GM23338 (cell line): Measurements from ENCODE around the gene SVOPL. TPM values are rescaled to one million over a fixed set of nuclear protein-coding genes. Genes with fewer than 3 reads are reported as not detected.

Experiments used
- ATAC-seq: fragments of 200-7000 bp; cut with Tn5 transposase; 3 replicates; pipeline ENCODE4 v1.9.1; 2020
- DNase-seq: peaks from one replicate; pipeline ENCODE4 v3.0.0-alpha.2; 2015; ENCODE audit warnings: low spot score
- H2AFZ ChIP-seq: fragments of 200-600 bp; sonication (generic); 2 replicates; pipeline ENCODE4 v1.8.0; 2016; ENCODE audit warnings: antibody characterized with exemption, mild to moderate bottlenecking, moderate library complexity
- H3F3A ChIP-seq: fragments of 200-600 bp; sonication (generic); replicated peaks from 2 replicates; pipeline ENCODE4 v1.8.0; 2017; ENCODE audit warnings: antibody characterized with exemption, mixed run types, low read depth
- H3K27ac ChIP-seq: fragments of 200-600 bp; sonication (generic); 2 replicates; pipeline ENCODE4 v1.6.1; 2016; ENCODE audit warnings: low read depth
- H3K27me3 ChIP-seq: fragments of 200-600 bp; sonication (generic); 2 replicates; pipeline ENCODE4 v1.8.0; 2016; ENCODE audit warnings: mild to moderate bottlenecking, mixed run types, moderate library complexity; ENCODE audit not compliant: insufficient read depth
- H3K36me3 ChIP-seq: fragments of 200-600 bp; sonication (generic); 2 replicates; pipeline ENCODE4 v1.8.0; 2016; ENCODE audit warnings: mild to moderate bottlenecking; ENCODE audit not compliant: insufficient read depth
- H3K4me1 ChIP-seq: fragments of 200-600 bp; sonication (generic); 2 replicates; pipeline ENCODE4 v1.8.0; 2016; ENCODE audit warnings: mild to moderate bottlenecking, moderate library complexity; ENCODE audit not compliant: insufficient read depth
- H3K4me2 ChIP-seq: fragments of 200-600 bp; sonication (generic); 2 replicates; pipeline ENCODE4 v1.7.1; 2017; ENCODE audit warnings: mixed run types
- H3K4me3 ChIP-seq: fragments of 200-600 bp; sonication (generic); 2 replicates; pipeline ENCODE4 v1.6.1; 2016; ENCODE audit warnings: mixed run types
- H3K79me2 ChIP-seq: fragments of 200-600 bp; sonication (generic); replicated peaks from 2 replicates; pipeline ENCODE4 v1.8.0; 2017; ENCODE audit warnings: mild to moderate bottlenecking; ENCODE audit not compliant: insufficient read depth
- H3K9me2 ChIP-seq: fragments of 200-600 bp; sonication (generic); 2 replicates; pipeline ENCODE4 v1.8.0; 2017; ENCODE audit not compliant: insufficient read depth
- H4K20me1 ChIP-seq: fragments of 200-600 bp; sonication (generic); replicated peaks from 2 replicates; pipeline ENCODE4 v1.8.0; 2017; ENCODE audit warnings: mild to moderate bottlenecking; ENCODE audit not compliant: insufficient read depth
- H3K27ac Mint-ChIP-seq: 2 replicates; pipeline ENCODE4 v1.8.0; 2020; ENCODE audit warnings: inconsistent platforms, mild to moderate bottlenecking, moderate library complexity, mixed read lengths
- H3K27me3 Mint-ChIP-seq: 3 replicates; pipeline ENCODE4 v1.8.0; 2022; ENCODE audit warnings: low read depth, mild to moderate bottlenecking, moderate library complexity, mixed read lengths, inconsistent platforms; ENCODE audit not compliant: insufficient read depth, poor library complexity
- H3K36me3 Mint-ChIP-seq: 3 replicates; pipeline ENCODE4 v1.8.0; 2021; ENCODE audit warnings: low read depth, mild to moderate bottlenecking, inconsistent platforms, moderate library complexity, mixed read lengths
- H3K4me1 Mint-ChIP-seq: 3 replicates; pipeline ENCODE4 v1.8.0; 2020; ENCODE audit warnings: mild to moderate bottlenecking, inconsistent platforms, mixed read lengths
- H3K4me3 Mint-ChIP-seq: 3 replicates; pipeline ENCODE4 v1.8.0; 2021; ENCODE audit warnings: moderate library complexity, mild to moderate bottlenecking, inconsistent platforms, mixed read lengths
- H3K9me3 Mint-ChIP-seq: 3 replicates; pipeline ENCODE4 v1.8.0; 2020; ENCODE audit warnings: moderate library complexity, mild to moderate bottlenecking, inconsistent platforms, mixed read lengths
- CREB1 ChIP-seq: fragments of 250-450 bp; sonication (Bioruptor Pico); IDR thresholded peaks from 2 replicates; pipeline ENCODE4 v1.5.0; 2020; ENCODE audit warnings: low read depth, mild to moderate bottlenecking, moderate library complexity
- CTCF ChIP-seq, 2 experiments: fragments of 200-600 bp in 1 of 2; sonication (generic) in 1 of 2; conservative IDR thresholded peaks; 2 replicates each; pipeline versions ENCODE4 v1.5.1 to v1.6.1; 2016 to 2017; ENCODE audit warnings: antibody characterized with exemption in 2 of 2, low read depth in 2 of 2, mild to moderate bottlenecking in 2 of 2, moderate library complexity in 1 of 2
- ETS1 ChIP-seq: IDR thresholded peaks from 2 replicates; pipeline ENCODE4 v1.6.1; 2016; ENCODE audit warnings: antibody characterized with exemption
- EZH2 ChIP-seq: fragments of 200-600 bp; sonication (generic); IDR thresholded peaks from one replicate; pipeline ENCODE4 v1.8.0; 2017; ENCODE audit warnings: antibody characterized with exemption, mild to moderate bottlenecking, low read depth; ENCODE audit not compliant: unreplicated experiment
- EZH2phosphoT487 ChIP-seq: fragments of 200-600 bp; sonication (generic); IDR thresholded peaks from one replicate; pipeline ENCODE4 v1.8.1; 2018; ENCODE audit warnings: antibody characterized with exemption; ENCODE audit not compliant: unreplicated experiment
- JUNB ChIP-seq: IDR thresholded peaks from one replicate; pipeline ENCODE4 v1.6.1; 2016; ENCODE audit warnings: antibody characterized with exemption; ENCODE audit not compliant: unreplicated experiment
- NANOG ChIP-seq: IDR thresholded peaks from 2 replicates; pipeline ENCODE4 v1.6.1; 2016; ENCODE audit warnings: antibody characterized with exemption, borderline replicate concordance
- POLR2AphosphoS5 ChIP-seq: IDR thresholded peaks from 2 replicates; pipeline ENCODE4 v1.6.1; 2016; ENCODE audit warnings: antibody characterized with exemption, low read depth
- REST ChIP-seq: IDR thresholded peaks from one replicate; pipeline ENCODE4 v1.6.1; 2018; ENCODE audit warnings: antibody characterized with exemption; ENCODE audit not compliant: unreplicated experiment
- STAT1 ChIP-seq: IDR thresholded peaks from one replicate; pipeline ENCODE4 v1.6.1; 2016; ENCODE audit warnings: antibody characterized with exemption; ENCODE audit not compliant: unreplicated experiment
- ZNF114 ChIP-seq: fragments of 250-450 bp; sonication (Bioruptor Pico); IDR thresholded peaks from 2 replicates; pipeline ENCODE4 v1.5.0; 2020; ENCODE audit warnings: mild to moderate bottlenecking, moderate library complexity
- ZNF331 ChIP-seq: fragments of 250-450 bp; sonication (Bioruptor Pico); IDR thresholded peaks from 2 replicates; pipeline ENCODE4 v1.5.0; 2020; ENCODE audit warnings: low read depth, mild to moderate bottlenecking, moderate library complexity
- ZNF462 ChIP-seq: fragments of 250-450 bp; sonication (Bioruptor Pico); IDR thresholded peaks from 2 replicates; pipeline ENCODE4 v1.5.0; 2020; ENCODE audit warnings: mild to moderate bottlenecking, moderate library complexity
- polyA plus RNA-seq: library from polyadenylated mRNA; unstranded; fragments of >200 nt; fragmentation: Nextera tagmentation; extraction: Ambion mirVana; gene quantifications from 2 replicates; pipeline ENCODE4 v1.2.1, GENCODE V29; 2016
- total RNA-seq: library from RNA; depleted of rRNA; stranded (reverse); fragments of >200 nt; shearing (Covaris generic); gene quantifications from 2 replicates; pipeline ENCODE4 v1.2.3, GENCODE V29; 2014

Gene SVOPL
- total and polyA plus RNA-seq, 2 experiments from 2014 or later = 1.4 to 2.1 TPM

GRCh38 chr7:138546064-138546619, 155.0 kb downstream of the SVOPL start:
- H3K4me1 ChIP-seq = no peaks in the 10 kb centered on the region
- Mint-ChIP-seq H3K4me3 (no peak overlapping the region), H3K36me3 (peaks cover 83% of the 10 kb centered on the region), H3K27ac (no peak overlapping the region), H3K4me1 (no peaks in the 10 kb centered on the region; the same call in 1 of the 3 replicates), H3K9me3 (no peaks in the 10 kb centered on the region), H3K27me3 (peaks cover 5% of the 10 kb centered on the region)
- no peak overlapping the region for H3K27ac ChIP-seq
- H3K79me2 ChIP-seq = peaks cover 85% of the 10 kb centered on the region
- H3K4me2 ChIP-seq = no peak overlapping the region
- H3K4me3 ChIP-seq = no peak overlapping the region
- TF ChIP-seq ETS1 (no peak), EZH2phosphoT487 (no peak), POLR2AphosphoS5 (no peak), ZNF331 (CRISPR knock-in tag) (no peak), JUNB (no peak), REST (no peak), STAT1 (no peak), CTCF (conservative IDR thresholded peaks at IDR 0.05; ENCODE audit: low read depth in 2 of 2) (no peak), ZNF462 (CRISPR knock-in tag) (no peak), NANOG (no peak), EZH2 (no peak), CREB1 (CRISPR knock-in tag) (no peak), ZNF114 (CRISPR knock-in tag) (no peak)
- no peak for ATAC-seq
- H3F3A ChIP-seq = no peaks in the 10 kb centered on the region; the same call in 1 of the 2 replicates
- H3K27me3 ChIP-seq = no peaks in the 10 kb centered on the region
- H2AFZ ChIP-seq = no peak overlapping the region
- 0 out of 2 replicates have a peak, but pooled peaks cover 12% of the 10 kb centered on the region for H4K20me1 ChIP-seq
- peaks cover 52% of the 10 kb centered on the region for H3K36me3 ChIP-seq
- no peaks in the 10 kb centered on the region for H3K9me2 ChIP-seq
- DNase-seq = no peak
